ENCODE data around the gene NUMA1. TPM values are rescaled to one million over a fixed set of nuclear protein-coding genes. Genes with fewer than 3 reads are reported as not detected.

Gene NUMA1
- total RNA-seq, 1 experiment from 2014 or later = 267 TPM

DNA sequence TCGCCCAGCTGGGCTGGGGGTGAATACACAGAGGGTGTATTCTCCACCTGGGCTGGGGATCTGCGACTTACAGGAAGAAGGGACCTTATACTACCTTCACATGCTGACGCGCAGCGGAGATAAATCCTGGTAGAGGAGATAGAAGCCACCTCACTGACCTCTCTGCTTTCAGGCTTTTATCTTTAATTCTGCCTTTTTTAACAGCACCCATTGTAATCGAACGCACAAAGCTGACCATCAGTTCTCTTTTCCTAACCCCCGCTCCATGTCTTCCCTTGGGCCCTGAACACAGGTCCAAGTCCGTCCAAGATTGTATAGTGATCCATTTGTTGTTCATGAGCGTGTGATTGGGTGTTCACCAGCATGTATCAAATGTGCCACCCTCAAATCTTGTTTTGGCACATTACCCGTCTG lies 23.4 kb upstream of the NUMA1 start:
- intact Hi-C loops (cut with micrococcal nuclease; ENCODE audit: unreplicated experiment) = loop anchor here (1.0 to 5.0 kb wide), 3 partner anchors 9 to 79 kb away; partner anchors contain the start of gene ANAPC15
- peak overlapping the region; percentile 62 for H3K27ac ChIP-seq
- no peaks in the 10 kb centered on the region for H3K9me2 ChIP-seq (ENCODE audit: insufficient read depth)
- TF ChIP-seq, protein P1, sequence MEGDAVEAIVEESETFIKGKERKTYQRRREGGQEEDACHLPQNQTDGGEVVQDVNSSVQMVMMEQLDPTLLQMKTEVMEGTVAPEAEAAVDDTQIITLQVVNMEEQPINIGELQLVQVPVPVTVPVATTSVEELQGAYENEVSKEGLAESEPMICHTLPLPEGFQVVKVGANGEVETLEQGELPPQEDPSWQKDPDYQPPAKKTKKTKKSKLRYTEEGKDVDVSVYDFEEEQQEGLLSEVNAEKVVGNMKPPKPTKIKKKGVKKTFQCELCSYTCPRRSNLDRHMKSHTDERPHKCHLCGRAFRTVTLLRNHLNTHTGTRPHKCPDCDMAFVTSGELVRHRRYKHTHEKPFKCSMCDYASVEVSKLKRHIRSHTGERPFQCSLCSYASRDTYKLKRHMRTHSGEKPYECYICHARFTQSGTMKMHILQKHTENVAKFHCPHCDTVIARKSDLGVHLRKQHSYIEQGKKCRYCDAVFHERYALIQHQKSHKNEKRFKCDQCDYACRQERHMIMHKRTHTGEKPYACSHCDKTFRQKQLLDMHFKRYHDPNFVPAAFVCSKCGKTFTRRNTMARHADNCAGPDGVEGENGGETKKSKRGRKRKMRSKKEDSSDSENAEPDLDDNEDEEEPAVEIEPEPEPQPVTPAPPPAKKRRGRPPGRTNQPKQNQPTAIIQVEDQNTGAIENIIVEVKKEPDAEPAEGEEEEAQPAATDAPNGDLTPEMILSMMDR (conservative IDR thresholded peaks at IDR 0.05) = 0 out of 2 replicates have a peak, but pooled peaks have one; percentile 11
- no peak for TF ChIP-seq EZH2 (IDR thresholded peaks at IDR 0.05; ENCODE audit: low read depth)
- peaks cover 13% of the 10 kb centered on the region for H3K4me1 ChIP-seq (replicated peaks; ENCODE audit: insufficient read depth)
- CTCF ChIA-PET = no interaction called here
- H3K9me3 ChIP-seq (ENCODE audit: insufficient read depth, low read depth) = no peaks in the 10 kb centered on the region
- no peaks in the 10 kb centered on the region for H3K27me3 ChIP-seq (ENCODE audit: insufficient read depth, low read depth)
- POLR2A ChIA-PET (ENCODE audit: unreplicated experiment) = no interaction called here
- peak overlapping the region; percentile 42; the same call in 1 of the 2 replicates for H3K4me3 ChIP-seq
- BruUV-seq (replicated peaks) = TSS peak; percentile 98
- H2AFZ ChIP-seq = peak overlapping the region; percentile 82
- H3F3A ChIP-seq (ENCODE audit: insufficient read depth, low read depth) = peaks cover 15% of the 10 kb centered on the region; the same call in 1 of the 2 replicates
- no peaks in the 10 kb centered on the region for H3K36me3 ChIP-seq (ENCODE audit: low read depth)
- no peak for DNase-seq
- H3K4me2 ChIP-seq = peak overlapping the region; percentile 74
- H4K20me1 ChIP-seq (ENCODE audit: insufficient read depth) = no peaks in the 10 kb centered on the region
- peaks cover 38% of the 10 kb centered on the region for H3K79me2 ChIP-seq (ENCODE audit: low read depth)

DNA sequence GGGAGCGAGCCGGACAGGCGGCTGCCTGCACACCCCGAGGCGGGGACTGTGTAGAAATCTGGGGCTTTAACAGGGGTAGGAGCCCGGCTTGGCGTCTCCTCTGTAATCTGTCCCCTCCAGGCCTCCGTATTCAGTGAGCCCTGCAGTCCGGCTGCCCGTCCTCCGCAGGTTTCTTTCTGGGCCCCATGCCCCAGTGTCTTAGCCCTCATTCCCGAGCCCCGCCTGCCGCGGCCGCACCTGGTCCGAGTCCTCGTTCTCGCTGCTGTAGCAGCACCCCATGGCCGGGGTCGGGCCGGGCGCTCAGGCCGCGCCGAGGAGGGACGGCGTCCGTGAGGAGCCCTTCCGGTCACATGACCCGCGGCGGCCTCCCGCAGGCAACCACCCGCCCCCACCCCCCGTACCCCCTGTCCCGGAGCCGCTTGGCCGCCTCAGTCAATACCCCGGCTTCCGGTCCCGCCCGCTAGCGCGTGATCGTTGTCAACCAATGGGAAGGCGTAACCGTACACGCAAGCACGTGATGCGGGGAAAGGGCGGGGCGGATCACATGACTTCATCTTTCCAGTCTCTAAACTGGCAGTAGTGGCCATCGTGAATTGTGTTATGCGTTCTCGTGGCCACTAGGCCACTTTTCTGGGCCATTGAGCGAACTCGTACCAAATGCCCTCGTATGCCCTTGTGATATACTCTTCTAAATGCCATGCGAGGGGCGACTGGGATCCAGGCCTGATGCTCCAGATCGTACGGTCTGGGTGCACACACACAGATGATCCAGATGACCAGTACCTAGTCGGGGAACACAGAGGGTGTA lies 22.8 kb upstream of the NUMA1 start, which contains the start of gene LAMTOR1:
Gene LAMTOR1, minus strand, starts transcription at position 352 of the 808 bp plus-strand sequence. Its CDS starts 73 bp downstream, at position 279.
- Histone ChIP-seq H4K20me1 (ENCODE audit: insufficient read depth) (no peaks in the 10 kb centered on the region), H3F3A (ENCODE audit: insufficient read depth, low read depth) (peaks cover 15% of the 10 kb centered on the region; the same call in 1 of the 2 replicates), H3K4me1 (replicated peaks; ENCODE audit: insufficient read depth) (peaks cover 13% of the 10 kb centered on the region), H3K4me2 (peak within 1 kb of the TSS; percentile 97), H3K4me3 (peak within 1 kb of the TSS; percentile 95), H2AFZ (peak within 1 kb of the TSS; percentile 83), H3K9me2 (ENCODE audit: insufficient read depth) (no peaks in the 10 kb centered on the region), H3K27me3 (ENCODE audit: insufficient read depth, low read depth) (no peaks in the 10 kb centered on the region), H3K27ac (peak within 1 kb of the TSS; percentile 71), H3K79me2 (ENCODE audit: low read depth) (peaks cover 38% of the 10 kb centered on the region), H3K36me3 (ENCODE audit: low read depth) (no peaks in the 10 kb centered on the region), H3K9me3 (ENCODE audit: insufficient read depth, low read depth) (no peaks in the 10 kb centered on the region)
- CTCF ChIA-PET = no interaction called here
- intact Hi-C loops (cut with micrococcal nuclease; ENCODE audit: unreplicated experiment) = loop anchor here (1.0 to 5.0 kb wide), 3 partner anchors 9 to 79 kb away; partner anchors contain the start of gene ANAPC15
- BruUV-seq (replicated peaks) = no TSS peak
- TF ChIP-seq EZH2 (IDR thresholded peaks at IDR 0.05; ENCODE audit: low read depth) = no peak
- TF ChIP-seq, protein P1 (conservative IDR thresholded peaks at IDR 0.05) = peak; percentile 68; the same call in 1 of the 2 replicates
- POLR2A ChIA-PET (ENCODE audit: unreplicated experiment) = no interaction called here
- DNase-seq = peak; percentile 96 to 98

- no peaks in the 10 kb centered on the region for H3K9me2 ChIP-seq (ENCODE audit: insufficient read depth)
- intact Hi-C loops (cut with micrococcal nuclease; ENCODE audit: unreplicated experiment) = loop anchor here (5.0 kb wide), 1 partner anchor 80 kb away; no protein-coding TSS in a partner anchor
- BruUV-seq (replicated peaks) = no TSS peak
- peaks cover 38% of the 10 kb centered on the region for H3K79me2 ChIP-seq (ENCODE audit: low read depth)
- no peaks in the 10 kb centered on the region for H3K27me3 ChIP-seq (ENCODE audit: insufficient read depth, low read depth)
- H3K4me3 ChIP-seq = peak overlapping the region; percentile 95
- H3K4me2 ChIP-seq = peak overlapping the region; percentile 97
- peak overlapping the region; percentile 71 for H3K27ac ChIP-seq
- DNase-seq = no peak
- H3K4me1 ChIP-seq (replicated peaks; ENCODE audit: insufficient read depth) = peaks cover 13% of the 10 kb centered on the region
- H4K20me1 ChIP-seq (ENCODE audit: insufficient read depth) = no peaks in the 10 kb centered on the region
- peaks cover 15% of the 10 kb centered on the region; the same call in 1 of the 2 replicates for H3F3A ChIP-seq (ENCODE audit: insufficient read depth, low read depth)
- H3K36me3 ChIP-seq (ENCODE audit: low read depth) = no peaks in the 10 kb centered on the region
- POLR2A ChIA-PET (ENCODE audit: unreplicated experiment) = no interaction called here
- CTCF ChIA-PET = no interaction called here
- no peaks in the 10 kb centered on the region for H3K9me3 ChIP-seq (ENCODE audit: insufficient read depth, low read depth)
- H2AFZ ChIP-seq = peak overlapping the region; percentile 83
- TF ChIP-seq, protein P1 (conservative IDR thresholded peaks at IDR 0.05) = no peak
- TF ChIP-seq EZH2 (IDR thresholded peaks at IDR 0.05; ENCODE audit: low read depth) = no peak
Observed at GRCh38 chr11:72102631-72102945, 22.2 kb upstream of the NUMA1 start.

All from PC-9 (cell line).